Endodermal cell (in vitro differentiated cells): Measurements from ENCODE around the gene IL1B. TPM values are rescaled to one million over a fixed set of nuclear protein-coding genes. Genes with fewer than 3 reads are reported as not detected.

Source experiments
- DNase-seq: peaks from one replicate; pipeline ENCODE4 v3.0.0-alpha.2; 2017
- H3K27ac ChIP-seq: 2 replicates; pipeline ENCODE4 v1.5.1; 2013; ENCODE audit warnings: mild to moderate bottlenecking, low read depth, low read length, moderate library complexity
- H3K27me3 ChIP-seq: 2 replicates; pipeline ENCODE4 v1.6.1; 2013; ENCODE audit warnings: mild to moderate bottlenecking, low read length, moderate library complexity; ENCODE audit not compliant: insufficient read depth, control insufficient read depth, poor library complexity, severe bottlenecking
- H3K36me3 ChIP-seq: 2 replicates; pipeline ENCODE4 v1.7.0; 2013; ENCODE audit warnings: mild to moderate bottlenecking, low read length, moderate library complexity; ENCODE audit not compliant: control insufficient read depth, insufficient read depth
- H3K4me1 ChIP-seq: one replicate; pipeline ENCODE4 v1.7.0; 2013; ENCODE audit warnings: low read length; ENCODE audit not compliant: control insufficient read depth, insufficient read depth
- H3K4me3 ChIP-seq: 2 replicates; pipeline ENCODE4 v1.5.1; 2013; ENCODE audit warnings: mild to moderate bottlenecking, low read length, moderate library complexity
- H3K9ac ChIP-seq: 2 replicates; pipeline ENCODE4 v1.6.1; 2013; ENCODE audit warnings: mild to moderate bottlenecking, low read length, moderate library complexity; ENCODE audit not compliant: poor library complexity, severe bottlenecking; ENCODE audit errors: extremely low read depth
- H3K9me3 ChIP-seq: 2 replicates; pipeline ENCODE4 v1.6.1; 2013; ENCODE audit warnings: mild to moderate bottlenecking, low read length, moderate library complexity; ENCODE audit not compliant: control insufficient read depth
- H3K27ac Mint-ChIP-seq: 2 replicates; pipeline ENCODE4 v1.8.0; 2020; ENCODE audit warnings: mixed read lengths
- H3K27me3 Mint-ChIP-seq: 2 replicates; pipeline ENCODE4 v1.8.0; 2021; ENCODE audit warnings: mild to moderate bottlenecking, mixed read lengths; ENCODE audit not compliant: insufficient read depth
- H3K36me3 Mint-ChIP-seq: 2 replicates; pipeline ENCODE4 v1.8.0; 2020; ENCODE audit warnings: low read depth, mixed read lengths
- H3K4me1 Mint-ChIP-seq: 2 replicates; pipeline ENCODE4 v1.8.0; 2020; ENCODE audit warnings: mixed read lengths
- H3K4me3 Mint-ChIP-seq: 2 replicates; pipeline ENCODE4 v1.8.0; 2020; ENCODE audit warnings: mild to moderate bottlenecking, moderate library complexity, mixed read lengths
- H3K9me3 Mint-ChIP-seq: 2 replicates; pipeline ENCODE4 v1.8.0; 2020; ENCODE audit warnings: mild to moderate bottlenecking, mixed read lengths
- CTCF ChIP-seq: fragments of 200-600 bp; sonication (generic); conservative IDR thresholded peaks from 2 replicates; pipeline ENCODE4 v1.5.0; 2021; ENCODE audit warnings: antibody characterized with exemption, mild to moderate bottlenecking
- WGBS, 2 experiments: methylation state at CpG; one replicate each; pipeline versions ENCODE4 v1.1.5 to v1.1.7; 2013; ENCODE audit warnings: missing lambda C conversion rate in 2 of 2, mixed read lengths in 1 of 2; ENCODE audit not compliant: insufficient coverage in 1 of 2, insufficient read length in 1 of 2; 5-methylcytosine and 5-hydroxymethylcytosine counted together
- total RNA-seq, 2 donors: library from RNA; stranded (reverse); fragmentation: NEBNext Ultra II Directional in 1 of 2; extraction: Animal tissue kit (Norgen Biotek cat#: 25700) in 1 of 2; gene quantifications; 2 replicates in 1 of 2; 3 replicates in 1 of 2; pipeline ENCODE4 v1.2.1, GENCODE V29; 2021

IL1B gene
- total RNA-seq, 2 donors from 2014 or later = not detected

DNA sequence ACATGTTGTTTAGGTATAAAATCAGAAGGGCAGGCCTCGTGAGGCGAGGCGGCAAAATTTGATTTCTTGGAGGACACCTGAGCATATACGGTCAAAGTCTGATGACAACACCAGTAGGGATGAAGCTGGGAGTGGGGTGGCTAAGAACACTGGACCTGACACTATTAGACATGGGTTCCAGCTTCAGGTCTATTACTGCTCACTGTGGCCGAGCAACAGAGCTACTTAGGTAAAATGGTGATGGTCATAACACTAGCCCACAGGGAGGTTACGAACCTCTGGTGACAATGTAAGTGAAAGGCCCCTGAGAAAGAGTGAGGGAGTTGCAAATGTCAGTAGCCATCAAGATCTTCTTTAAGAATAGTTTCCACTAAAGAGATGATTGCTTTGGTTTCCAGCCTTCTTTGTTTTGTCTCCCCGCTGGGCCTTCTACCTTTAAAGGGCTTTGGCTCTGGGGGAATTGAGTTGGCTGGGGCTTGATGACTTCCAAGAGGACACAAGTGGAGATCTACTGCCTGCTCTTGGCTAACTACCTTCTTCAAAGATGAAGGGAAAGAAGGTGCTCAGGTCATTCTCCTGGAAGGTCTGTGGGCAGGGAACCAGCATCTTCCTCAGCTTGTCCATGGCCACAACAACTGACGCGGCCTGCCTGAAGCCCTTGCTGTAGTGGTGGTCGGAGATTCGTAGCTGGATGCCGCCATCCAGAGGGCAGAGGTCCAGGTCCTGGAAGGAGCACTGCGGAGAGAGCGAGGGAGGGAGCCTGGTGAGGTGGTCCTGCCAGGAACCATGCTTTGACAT is 3.5 kb downstream of the IL1B start:
- no peaks in the 10 kb centered on the region for H3K9me3 Mint-ChIP-seq
- peak; percentile 36 for DNase-seq
- 91 to 94% methylated on average over 12 to 14 of the region's 14 CpGs for WGBS, 2 experiments
- no peaks in the 10 kb centered on the region for H3K36me3 Mint-ChIP-seq
- Histone ChIP-seq H3K4me3 (no peak overlapping the region), H3K27me3 (no peaks in the 10 kb centered on the region), H3K36me3 (no peaks in the 10 kb centered on the region), H3K4me1 (no peaks in the 10 kb centered on the region), H3K9me3 (no peaks in the 10 kb centered on the region), H3K27ac (no peak overlapping the region), H3K9ac (no peak overlapping the region)
- H3K27me3 Mint-ChIP-seq = peaks cover 4% of the 10 kb centered on the region
- no peak for TF ChIP-seq CTCF
- H3K4me3 Mint-ChIP-seq = no peak overlapping the region
- no peak overlapping the region for H3K27ac Mint-ChIP-seq
- no peaks in the 10 kb centered on the region for H3K4me1 Mint-ChIP-seq

- H3K27ac Mint-ChIP-seq = no peak overlapping the region
- WGBS, 2 experiments = 93 to 98% methylated on average over 10 to 15 of the region's 15 CpGs
- no peak overlapping the region for H3K27ac ChIP-seq
Measured at GRCh38 chr2:112831946-112832840, 4.4 kb downstream of the IL1B start.

DNA sequence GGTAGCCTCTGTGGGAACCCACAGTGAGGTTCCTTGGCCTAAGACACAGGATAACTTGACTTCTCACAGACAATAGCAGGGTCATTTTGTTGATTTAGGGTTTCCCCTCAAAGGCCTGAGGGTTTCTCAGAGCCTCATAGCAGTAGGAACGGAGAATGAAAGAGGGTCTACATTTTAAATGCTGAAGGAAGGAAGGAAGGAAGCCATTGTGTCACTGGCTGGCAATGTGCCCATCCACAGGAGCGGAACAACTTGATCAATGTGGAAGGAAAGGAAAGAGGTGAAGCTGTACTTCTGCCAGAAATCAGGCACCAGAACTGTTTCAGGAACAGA is 5.1 kb downstream of the IL1B start:
- Mint-ChIP-seq H3K9me3 (no peaks in the 10 kb centered on the region), H3K36me3 (no peaks in the 10 kb centered on the region), H3K4me1 (no peaks in the 10 kb centered on the region), H3K27me3 (no peaks in the 10 kb centered on the region), H3K27ac (no peak overlapping the region), H3K4me3 (no peak overlapping the region)
- H3K4me3 ChIP-seq = no peak overlapping the region
- no peak for TF ChIP-seq CTCF
- no peaks in the 10 kb centered on the region for H3K9me3 ChIP-seq
- WGBS, 2 experiments = 89 to 95% methylated on average over 2 of the region's 2 CpGs
- no peak overlapping the region for H3K27ac ChIP-seq
- no peaks in the 10 kb centered on the region for H3K36me3 ChIP-seq
- H3K4me1 ChIP-seq = no peaks in the 10 kb centered on the region
- peak; percentile 5 for DNase-seq
- H3K27me3 ChIP-seq = no peaks in the 10 kb centered on the region
- no peak overlapping the region for H3K9ac ChIP-seq

More at GRCh38 chr2:112831946-112832840, 4.4 kb downstream of the IL1B start:
- H3K9ac ChIP-seq = no peak overlapping the region
- H3K4me3 ChIP-seq = no peak overlapping the region
- H3K4me1 ChIP-seq = no peaks in the 10 kb centered on the region
- no peak overlapping the region for H3K4me3 Mint-ChIP-seq
- no peak for TF ChIP-seq CTCF
- peaks cover 2% of the 10 kb centered on the region for H3K27me3 Mint-ChIP-seq
- no peaks in the 10 kb centered on the region for H3K36me3 ChIP-seq
- peak; percentile 13 for DNase-seq
- no peaks in the 10 kb centered on the region for H3K27me3 ChIP-seq
- H3K36me3 Mint-ChIP-seq = no peaks in the 10 kb centered on the region
- H3K9me3 Mint-ChIP-seq = no peaks in the 10 kb centered on the region
- H3K9me3 ChIP-seq = no peaks in the 10 kb centered on the region
- H3K4me1 Mint-ChIP-seq = no peaks in the 10 kb centered on the region
